Central memory CD4-positive, alpha-beta T cell (primary cell): Measurements from ENCODE around the gene GBX1.

ENCODE experiments used
- DNase-seq: peaks from one replicate; pipeline ENCODE4 v3.0.0; 2022

GBX1 gene

DNA sequence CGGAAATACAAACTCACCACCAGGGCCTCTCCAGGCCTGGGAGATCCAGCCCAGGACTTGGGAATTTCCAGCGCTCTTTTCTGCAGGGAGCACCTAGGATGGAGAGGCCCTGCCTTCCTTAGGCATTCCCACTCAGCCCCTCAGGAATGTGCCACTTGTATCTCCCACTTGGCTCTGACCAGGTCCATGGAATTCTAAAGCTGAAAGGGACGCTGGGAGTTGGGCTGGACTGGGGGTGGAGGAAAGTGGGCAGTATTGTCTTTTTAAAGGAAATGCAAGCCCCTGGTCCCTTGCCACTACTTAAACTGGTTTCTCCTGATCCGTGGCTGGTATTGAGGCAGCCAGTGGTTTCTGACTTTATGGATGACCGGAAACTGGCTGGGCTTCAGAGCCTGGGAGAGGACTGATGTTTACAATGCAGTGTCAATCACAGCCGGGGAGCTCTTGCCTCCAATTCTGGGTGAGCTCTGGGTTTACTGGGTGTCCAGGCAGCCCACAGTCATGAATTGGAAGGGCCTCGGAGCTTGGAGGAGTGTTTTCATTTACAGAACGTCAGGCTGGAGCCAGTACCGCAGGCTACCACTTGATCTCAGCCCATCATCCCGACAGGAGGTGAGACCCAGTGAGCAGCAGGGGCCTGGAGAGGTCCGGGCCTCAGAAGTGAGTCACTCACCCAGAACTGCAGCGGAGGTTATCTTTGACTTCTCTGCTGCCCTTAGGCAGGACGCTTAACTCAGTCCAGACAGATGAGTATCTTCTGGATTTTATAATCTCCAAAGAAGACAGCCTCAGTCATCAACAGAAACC lies 53.9 kb downstream of the GBX1 start:
- no peak for DNase-seq

DNA sequence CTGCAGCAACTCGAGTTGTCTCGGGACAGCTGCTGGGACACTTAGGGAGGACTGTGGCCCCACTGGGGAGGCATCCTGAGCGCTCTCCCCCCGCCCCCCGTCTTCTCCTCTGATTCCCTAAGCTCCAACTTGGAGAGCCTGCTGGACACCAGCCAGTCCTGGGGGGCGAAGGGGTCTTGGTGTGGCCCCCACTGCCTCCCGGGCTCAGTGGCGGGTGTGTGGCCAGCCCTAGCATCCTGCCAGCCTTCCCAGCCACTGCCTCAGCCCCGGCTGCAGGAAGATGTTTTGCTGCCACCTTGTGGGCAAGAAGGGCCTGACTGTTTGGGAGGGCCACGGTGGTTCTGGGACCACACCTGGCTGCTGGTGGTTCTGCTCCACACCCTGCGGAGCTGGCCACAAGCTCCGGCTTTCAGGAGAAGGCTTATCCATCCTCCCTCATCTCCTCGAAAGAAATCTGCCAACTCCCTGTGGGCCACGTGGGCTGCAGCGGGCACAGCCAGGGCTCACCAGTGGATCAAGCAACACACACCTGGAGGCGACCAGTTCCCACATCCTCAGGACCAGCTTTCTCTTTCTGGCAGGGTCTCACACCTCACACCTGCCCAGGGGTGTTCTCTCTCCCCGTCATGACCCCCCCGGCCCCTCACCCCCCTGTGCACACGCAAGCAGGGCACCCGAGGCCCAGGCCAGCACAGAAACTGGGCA lies 56.4 kb downstream of the GBX1 start:
- peak; percentile 62 for DNase-seq

GRCh38 chr7:151110236-151110940 lies 57.1 kb downstream of the GBX1 start:
- no peak for DNase-seq

DNA sequence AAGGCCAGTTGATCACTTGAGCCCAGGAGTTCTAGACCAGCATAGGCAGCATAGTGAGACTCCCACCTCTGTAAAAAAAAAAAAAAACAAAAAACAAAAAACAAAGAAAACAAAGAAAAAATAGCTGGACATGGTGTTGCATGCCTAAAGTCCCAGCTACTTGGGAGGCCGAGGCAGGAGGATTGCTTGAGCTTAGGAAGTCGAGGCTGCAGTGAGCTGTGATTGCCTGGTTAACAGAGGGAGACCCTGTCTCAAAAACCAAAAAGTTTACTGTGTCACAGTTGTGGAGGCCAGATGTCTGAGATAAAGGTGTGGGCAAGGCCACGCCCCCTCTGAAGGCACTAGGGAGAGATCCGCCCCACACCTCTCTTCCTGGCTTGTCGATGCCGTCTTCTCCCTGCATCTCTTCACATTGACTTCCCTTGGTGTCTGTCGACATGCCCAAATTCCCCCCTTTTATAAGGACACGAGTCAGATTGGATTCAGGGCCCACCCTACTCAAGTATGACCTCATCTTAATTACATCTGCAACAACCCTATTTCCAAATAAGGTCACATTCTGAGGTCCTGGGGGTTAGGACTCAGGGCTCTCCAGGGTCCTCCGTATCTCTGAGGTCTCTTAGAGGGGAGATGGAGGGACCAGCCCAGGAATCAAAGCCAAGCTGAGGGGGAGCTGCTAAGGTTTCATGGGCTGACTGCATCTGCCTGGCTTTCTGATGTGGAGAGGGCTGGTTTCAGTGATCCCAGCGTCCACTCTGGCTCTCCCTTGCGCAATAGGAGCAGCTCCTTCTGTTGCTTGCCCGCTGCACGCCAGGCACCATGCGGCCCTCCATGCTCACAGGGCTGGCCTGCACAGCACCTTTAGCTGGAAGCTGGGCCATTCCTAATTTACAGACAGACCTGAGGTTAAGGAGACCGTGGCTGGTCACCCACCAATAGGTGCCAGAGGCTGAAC lies 58.1 kb downstream of the GBX1 start:
- no peak for DNase-seq

- DNase-seq: no peak
Measured at GRCh38 chr7:151107882-151108281, 59.6 kb downstream of the GBX1 start.

DNA sequence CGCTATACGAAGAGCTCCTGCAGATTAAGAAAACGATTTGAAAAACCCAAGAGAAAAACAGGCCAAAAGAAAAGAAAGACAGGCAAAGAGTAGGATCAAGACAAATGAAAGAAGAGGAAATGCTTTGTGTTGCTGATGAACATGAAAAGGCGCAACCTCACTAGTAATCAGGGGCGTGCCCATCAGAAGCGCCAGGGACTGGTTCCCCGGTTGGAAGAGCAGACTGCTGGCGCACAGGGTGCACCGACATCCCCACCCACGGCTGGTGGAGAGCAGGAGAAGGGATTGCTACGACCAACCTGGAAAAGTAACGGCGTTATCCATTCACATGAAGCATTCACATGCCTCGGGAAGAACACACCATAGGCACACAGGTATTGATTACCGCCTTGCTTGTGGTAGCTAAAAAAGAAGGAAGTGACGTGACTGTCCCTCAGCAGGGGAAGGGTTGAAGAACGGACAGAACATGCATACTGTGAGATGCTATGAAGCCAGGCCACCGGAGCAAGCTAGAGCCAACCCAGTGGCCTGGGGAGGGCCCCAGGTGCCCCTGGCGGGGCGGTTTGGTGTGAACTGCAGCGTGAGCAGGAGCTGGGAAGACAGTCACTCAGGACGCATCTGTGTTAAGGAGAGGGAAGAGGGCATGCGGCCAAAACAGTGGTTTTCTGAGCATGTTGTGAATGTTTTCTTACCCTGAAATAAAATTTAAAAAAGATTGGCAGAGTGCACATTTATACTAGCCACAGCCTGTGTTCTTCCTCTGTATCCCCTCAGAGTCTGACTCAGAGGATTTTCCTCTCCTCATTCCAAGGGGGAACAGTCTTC lies 62.9 kb downstream of the GBX1 start:
- no peak for DNase-seq

- no peak for DNase-seq
Measured at GRCh38 chr7:151103973-151104372, 63.5 kb downstream of the GBX1 start.

DNA sequence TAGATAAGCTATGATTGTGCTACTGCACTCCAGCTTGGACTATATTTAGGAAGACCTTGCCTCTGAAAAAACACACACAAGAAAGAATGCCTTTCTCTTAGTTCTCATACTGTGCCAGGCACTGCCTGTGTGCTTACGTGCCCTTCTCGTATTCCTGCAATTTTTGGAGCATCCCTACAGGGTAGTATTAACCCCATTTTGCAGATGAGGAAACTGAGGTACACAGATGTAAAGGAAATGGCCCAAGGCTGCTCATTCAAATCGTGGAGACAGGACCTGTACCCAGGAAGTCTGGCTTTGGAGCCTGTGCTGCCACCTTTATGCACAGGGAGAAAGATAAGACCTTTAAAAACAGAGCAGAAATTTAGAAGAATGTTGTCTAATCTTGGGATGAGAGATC lies 64.5 kb downstream of the GBX1 start:
- DNase-seq: no peak

DNA sequence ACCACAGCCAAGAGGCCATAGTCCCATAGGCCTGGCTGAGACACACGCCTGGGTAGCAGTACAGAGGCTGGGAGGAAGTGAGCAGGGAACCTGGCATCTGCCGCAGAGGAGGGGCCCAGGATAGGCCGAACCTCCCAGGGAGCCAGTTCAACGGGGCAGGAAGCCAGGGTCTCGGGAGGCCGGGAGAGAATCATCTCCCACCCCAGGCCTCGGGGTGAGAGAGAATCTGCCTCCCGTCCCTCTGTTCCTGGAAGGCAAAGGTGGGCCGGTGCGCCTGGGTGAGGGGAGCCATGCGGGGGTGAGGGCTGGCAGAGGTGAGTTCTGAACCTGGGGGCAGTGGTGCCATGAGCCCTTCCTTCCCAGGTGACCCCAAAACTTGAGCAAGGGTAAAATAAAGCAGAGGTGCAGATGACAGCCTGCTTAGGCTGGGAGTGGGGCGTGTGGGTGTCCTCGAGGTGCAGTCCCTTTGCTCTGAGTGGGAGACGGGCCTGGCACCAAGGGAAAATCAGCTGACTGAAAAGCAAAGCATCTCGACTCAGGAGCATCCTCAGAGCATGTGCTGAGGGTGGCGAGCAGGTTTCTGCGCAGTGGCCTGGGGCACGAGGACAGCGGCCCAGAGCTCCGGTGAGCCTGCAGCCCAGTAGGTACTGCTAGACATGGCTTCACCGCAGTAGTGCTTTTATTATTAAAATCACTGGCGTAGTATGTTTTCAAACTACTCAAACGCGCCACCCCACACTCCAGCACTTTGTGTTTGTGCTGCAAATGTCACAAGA lies 65.7 kb downstream of the GBX1 start:
- no peak for DNase-seq

- no peak for DNase-seq
Measured at GRCh38 chr7:151100921-151101320, 66.6 kb downstream of the GBX1 start.

GRCh38 chr7:151099486-151100211 lies 67.8 kb downstream of the GBX1 start:
- DNase-seq: no peak
